ENCODE measurements around the gene CAPN5. TPM values are rescaled to one million over a fixed set of nuclear protein-coding genes. Genes with fewer than 3 reads are reported as not detected.

Gene CAPN5
- total and polyA plus RNA-seq, 10 of the 15 experiments (the other 5 are each of a cell fraction or from before 2014, with no cell fraction given) = 0.02 to 0.33 (median 0.07) TPM; not detected in 3

- CTCF ChIA-PET = interaction anchor here (0.7 to 1.0 kb wide), 2 partner anchors 41 to 93 kb away, joined by 3 read pairs; no protein-coding TSS in a partner anchor
- Histone ChIP-seq H2AFZ (ENCODE audit: control insufficient read depth, low read depth, low read length) (no peak overlapping the region), H3K27me3 (replicated peaks in 1 of 2; ENCODE audit: control insufficient read depth in 2 of 2, insufficient read depth in 2 of 2, low read length in 1 of 2) (no peaks in the 10 kb centered on the region; a peak in 2 of 4 replicates), H4K20me1 (ENCODE audit: control insufficient read depth, insufficient read depth) (no peaks in the 10 kb centered on the region), H3K4me1 (ENCODE audit: control insufficient read depth, insufficient read depth, low read length) (no peaks in the 10 kb centered on the region), H3K79me2 (ENCODE audit: control insufficient read depth, insufficient read depth, low read length) (no peaks in the 10 kb centered on the region), H3K9me3 (replicated peaks; ENCODE audit: control insufficient read depth, insufficient read depth, low read length) (no peaks in the 10 kb centered on the region), H3K36me3 (ENCODE audit: control insufficient read depth in 2 of 2, insufficient read depth in 2 of 2, low read length in 1 of 2) (no peaks in the 10 kb centered on the region), H3K4me2 (ENCODE audit: control insufficient read depth, insufficient read depth) (no peak overlapping the region), H3K9ac (ENCODE audit: control insufficient read depth, insufficient read depth, low read length) (no peak overlapping the region), H3K27ac (ENCODE audit: control insufficient read depth, insufficient read depth) (no peak overlapping the region), H3K4me3 (no peak overlapping the region)
- SMC1A ChIA-PET (ENCODE audit: uncharacterized antibody, unreplicated experiment) = no interaction called here
- ATAC-seq (no peak), DNase-seq (ENCODE audit: low read depth, low spot score) (no peak), FAIRE-seq (no peak)
- BruUV-seq (replicated peaks) = no TSS peak
- in situ Hi-C loops (cut with MboI) (no loop called here), intact Hi-C loops (cut with micrococcal nuclease; ENCODE audit: unreplicated experiment) (no loop called here)
- POLR2A ChIA-PET = no interaction called here
- WGBS (ENCODE audit: insufficient coverage, insufficient replicate concordance, low lambda C conversion rate, missing lambda C conversion rate) = 46% methylated on average over 6 of the region's 6 CpGs
- RAD21 ChIA-PET (ENCODE audit: unreplicated experiment) = no interaction called here
- no peak for TF ChIP-seq ZNF687 (IDR thresholded peaks at IDR 0.05)
- TF ChIP-seq MLLT1 (IDR thresholded peaks at IDR 0.05) = no peak
- TF ChIP-seq GABPA (IDR thresholded peaks at IDR 0.05; ENCODE audit: low read depth) = no peak
- TF ChIP-seq TARDBP (IDR thresholded peaks at IDR 0.05; ENCODE audit: borderline replicate concordance) = no peak
- no peak for TF ChIP-seq RFX5 (IDR thresholded peaks at IDR 0.05; ENCODE audit: low read depth, low read length)
- no peak for TF ChIP-seq SMAD5 (IDR thresholded peaks at IDR 0.05; ENCODE audit: low read depth)
- no peak for TF ChIP-seq MAX (IDR thresholded peaks at IDR 0.05; ENCODE audit: low read depth, low read length)
- no peak for TF ChIP-seq EZH2 (IDR thresholded peaks at IDR 0.05; ENCODE audit: borderline replicate concordance, control insufficient read depth, low read depth, low read length)
These were observed 96.5 kb downstream of the CAPN5 start for GRCh38 chr11:77163271-77163670.
